Measurements from ENCODE around the gene MEI4.

The MEI4 gene

GRCh38 chr6:77965449-77965848 is 312.6 kb downstream of the MEI4 start:
- DNase-seq (ENCODE audit: low read depth): no peak

- no peak for DNase-seq (ENCODE audit: low read depth)
Measured at GRCh38 chr6:77972334-77972733, 319.5 kb downstream of the MEI4 start.
